ENCODE results near the gene CCDC85A. TPM values are rescaled to one million over a fixed set of nuclear protein-coding genes. Genes with fewer than 3 reads are reported as not detected.

CCDC85A gene
- total RNA-seq, 1 donor from 2014 or later = 22.2 TPM

DNA sequence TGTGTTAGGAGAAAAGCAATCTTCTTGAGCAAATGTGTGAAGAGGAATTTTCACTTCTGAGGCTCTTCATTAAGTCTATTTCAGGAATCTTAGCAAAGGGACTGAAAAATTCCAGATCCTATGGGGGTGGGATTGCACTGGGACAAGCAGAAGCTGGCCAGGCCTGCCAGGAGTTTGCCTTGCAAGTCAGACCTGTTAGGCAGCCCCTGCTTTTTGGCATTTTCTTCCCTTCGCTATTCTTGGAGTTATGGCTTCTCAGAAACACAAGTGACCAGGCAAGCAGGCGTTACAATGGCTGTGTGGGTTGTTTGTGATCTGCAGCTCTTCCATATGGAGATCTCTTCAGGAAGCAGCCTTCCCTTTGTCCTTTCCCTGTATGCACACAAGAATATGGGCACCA is 8.0 kb upstream of the CCDC85A start:
- Histone ChIP-seq H3K4me1 (no peaks in the 10 kb centered on the region), H3K36me3 (no peaks in the 10 kb centered on the region), H3K27ac (no peak overlapping the region), H3K4me3 (no peak overlapping the region), H3K9me3 (no peaks in the 10 kb centered on the region), H3K27me3 (no peaks in the 10 kb centered on the region)
- DNase-seq = no peak
- intact Hi-C loops (cut with DNase I) = no loop called here
- ATAC-seq = no peak
- TF ChIP-seq, protein P1, sequence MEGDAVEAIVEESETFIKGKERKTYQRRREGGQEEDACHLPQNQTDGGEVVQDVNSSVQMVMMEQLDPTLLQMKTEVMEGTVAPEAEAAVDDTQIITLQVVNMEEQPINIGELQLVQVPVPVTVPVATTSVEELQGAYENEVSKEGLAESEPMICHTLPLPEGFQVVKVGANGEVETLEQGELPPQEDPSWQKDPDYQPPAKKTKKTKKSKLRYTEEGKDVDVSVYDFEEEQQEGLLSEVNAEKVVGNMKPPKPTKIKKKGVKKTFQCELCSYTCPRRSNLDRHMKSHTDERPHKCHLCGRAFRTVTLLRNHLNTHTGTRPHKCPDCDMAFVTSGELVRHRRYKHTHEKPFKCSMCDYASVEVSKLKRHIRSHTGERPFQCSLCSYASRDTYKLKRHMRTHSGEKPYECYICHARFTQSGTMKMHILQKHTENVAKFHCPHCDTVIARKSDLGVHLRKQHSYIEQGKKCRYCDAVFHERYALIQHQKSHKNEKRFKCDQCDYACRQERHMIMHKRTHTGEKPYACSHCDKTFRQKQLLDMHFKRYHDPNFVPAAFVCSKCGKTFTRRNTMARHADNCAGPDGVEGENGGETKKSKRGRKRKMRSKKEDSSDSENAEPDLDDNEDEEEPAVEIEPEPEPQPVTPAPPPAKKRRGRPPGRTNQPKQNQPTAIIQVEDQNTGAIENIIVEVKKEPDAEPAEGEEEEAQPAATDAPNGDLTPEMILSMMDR (IDR thresholded peaks at IDR 0.05) = no peak

DNA sequence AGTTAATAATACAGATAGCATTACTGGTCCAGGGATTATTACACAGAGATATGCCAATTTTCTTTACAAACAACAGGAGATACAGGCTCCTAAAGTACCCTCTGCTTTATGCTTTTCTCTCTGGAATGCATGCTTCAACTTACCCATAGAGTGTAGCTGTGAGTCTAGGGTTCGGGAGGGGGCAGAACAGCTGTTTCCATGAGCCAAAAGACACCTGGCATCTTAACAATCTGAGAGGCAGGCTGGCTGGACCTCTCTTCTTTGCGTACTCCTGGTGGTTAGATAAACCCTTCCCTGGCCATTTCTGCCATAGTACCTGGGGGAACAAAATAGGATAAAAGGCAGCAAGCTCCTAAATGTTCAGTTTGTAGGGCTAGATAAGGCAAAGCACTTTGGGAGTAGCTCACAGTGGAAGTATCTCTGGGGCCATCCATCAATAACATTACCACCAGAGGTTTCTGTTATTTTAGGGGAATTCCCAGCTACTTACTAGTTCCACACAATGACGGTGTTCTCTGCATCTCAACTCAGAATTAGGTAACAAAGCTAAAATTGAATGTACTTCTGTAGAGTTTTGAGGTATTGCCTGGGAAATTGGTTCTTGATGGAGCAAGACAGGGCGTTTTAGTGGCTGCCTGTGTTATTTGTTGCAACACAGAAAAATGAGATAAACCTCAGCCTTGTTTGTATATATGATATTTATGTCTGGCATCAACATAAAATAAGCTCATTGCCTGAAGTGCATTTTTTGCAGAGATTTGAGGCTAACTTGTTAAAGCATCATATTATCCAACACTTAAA is 6.2 kb upstream of the CCDC85A start:
- no peak overlapping the region for H3K27ac ChIP-seq
- ATAC-seq (no peak), DNase-seq (no peak)
- H3K9me3 ChIP-seq = no peaks in the 10 kb centered on the region
- TF ChIP-seq, protein P1 (IDR thresholded peaks at IDR 0.05) = no peak
- H3K27me3 ChIP-seq = peaks cover under 1% of the 10 kb centered on the region
- intact Hi-C loops (cut with DNase I) = no loop called here
- no peak overlapping the region for H3K4me3 ChIP-seq
- H3K36me3 ChIP-seq = no peaks in the 10 kb centered on the region
- no peaks in the 10 kb centered on the region for H3K4me1 ChIP-seq

DNA sequence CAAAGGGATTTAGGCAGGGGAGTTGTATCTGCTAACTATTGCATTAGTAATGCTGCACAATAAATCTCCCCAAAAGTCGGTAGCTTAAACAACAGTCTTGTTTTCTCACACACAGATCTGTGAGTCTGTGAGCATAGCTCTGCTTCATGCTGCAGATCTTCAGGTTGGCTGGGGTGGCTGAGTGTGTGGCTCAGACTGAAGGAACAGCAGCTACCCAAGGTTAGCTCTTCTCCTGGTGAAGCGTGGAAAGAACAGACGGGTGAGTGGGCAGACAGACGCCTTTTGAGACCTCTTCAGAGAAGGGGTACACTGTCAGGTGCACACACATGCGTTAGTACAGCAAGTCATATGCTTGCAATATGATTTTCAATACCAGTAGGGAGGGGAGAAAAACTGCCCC is 3.9 kb upstream of the CCDC85A start:
- ATAC-seq (no peak), DNase-seq (no peak)
- TF ChIP-seq, protein P1 (IDR thresholded peaks at IDR 0.05) = no peak
- Histone ChIP-seq H3K27ac (no peak overlapping the region), H3K27me3 (peaks cover 13% of the 10 kb centered on the region), H3K4me3 (no peak overlapping the region), H3K4me1 (peaks cover 5% of the 10 kb centered on the region), H3K36me3 (no peaks in the 10 kb centered on the region), H3K9me3 (no peaks in the 10 kb centered on the region)
- intact Hi-C loops (cut with DNase I) = no loop called here

DNA sequence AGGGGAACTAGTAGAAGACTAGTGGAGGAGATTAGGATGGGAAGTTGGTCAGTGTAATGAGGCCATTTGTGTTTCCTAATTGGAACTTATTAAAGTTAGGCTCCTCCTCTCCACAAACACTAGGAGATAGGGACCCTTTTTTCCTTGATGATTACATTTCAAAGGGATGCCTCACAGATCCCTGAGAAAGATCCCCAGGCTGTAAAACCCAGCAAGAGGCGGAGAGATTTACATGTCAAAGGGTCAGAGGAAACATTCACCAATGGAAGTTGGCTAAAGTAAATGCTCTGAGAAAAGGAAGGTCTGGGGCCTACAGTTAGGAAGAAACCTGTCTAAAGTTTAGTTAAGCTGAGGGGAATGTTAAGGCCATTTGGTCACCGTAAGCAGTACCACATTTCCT is 1.4 kb upstream of the CCDC85A start:
- Histone ChIP-seq H3K4me3 (no peak overlapping the region), H3K4me1 (peaks cover 14% of the 10 kb centered on the region), H3K27me3 (peaks cover 29% of the 10 kb centered on the region), H3K27ac (no peak overlapping the region), H3K9me3 (no peaks in the 10 kb centered on the region), H3K36me3 (no peaks in the 10 kb centered on the region)
- intact Hi-C loops (cut with DNase I) = no loop called here
- ATAC-seq = no peak
- TF ChIP-seq, protein P1 (IDR thresholded peaks at IDR 0.05) = no peak
- DNase-seq = no peak

DNA sequence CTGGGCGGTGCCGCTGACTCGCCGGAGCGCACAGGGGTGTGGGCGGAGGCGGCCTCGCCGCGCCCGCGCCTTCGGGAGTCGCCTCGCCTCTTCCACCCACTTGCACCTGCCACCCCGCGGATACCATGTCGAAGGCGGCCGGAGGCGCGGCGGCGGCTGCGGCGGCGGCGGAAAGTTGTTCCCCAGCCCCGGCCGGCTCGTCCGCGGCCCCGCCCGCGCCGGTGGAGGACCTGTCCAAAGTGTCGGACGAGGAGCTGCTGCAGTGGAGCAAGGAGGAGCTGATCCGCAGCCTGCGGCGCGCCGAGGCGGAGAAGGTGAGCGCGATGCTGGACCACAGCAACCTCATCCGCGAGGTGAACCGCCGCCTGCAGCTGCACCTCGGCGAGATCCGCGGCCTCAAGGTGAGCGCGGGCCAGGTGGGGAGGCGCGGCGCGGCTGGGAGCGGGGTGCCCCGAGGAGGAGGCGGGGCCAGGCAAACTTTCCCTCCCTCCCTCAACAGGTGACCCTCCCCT is 766 bp downstream of the CCDC85A start:
- intact Hi-C loops (cut with DNase I) = no loop called here
- peak overlapping the region; percentile 63 for H3K4me3 ChIP-seq
- H3K9me3 ChIP-seq = no peaks in the 10 kb centered on the region
- peak; percentile 39 for ATAC-seq
- no peaks in the 10 kb centered on the region for H3K36me3 ChIP-seq
- TF ChIP-seq, protein P1 (IDR thresholded peaks at IDR 0.05) = no peak
- H3K4me1 ChIP-seq = peaks cover 14% of the 10 kb centered on the region
- H3K27ac ChIP-seq = peak overlapping the region; percentile 74
- peaks cover 29% of the 10 kb centered on the region for H3K27me3 ChIP-seq
- DNase-seq = peak; percentile 71

Data from upper lobe of right lung (tissue), 1 donor.